Measurements from ENCODE around the gene SPOCK1.

- TF ChIP-seq EP300 (IDR thresholded peaks at IDR 0.05) (no peak), POLR2A (IDR thresholded peaks at IDR 0.05) (no peak), POLR2AphosphoS5 (IDR thresholded peaks at IDR 0.05) (no peak)
- TF ChIP-seq, protein P1, sequence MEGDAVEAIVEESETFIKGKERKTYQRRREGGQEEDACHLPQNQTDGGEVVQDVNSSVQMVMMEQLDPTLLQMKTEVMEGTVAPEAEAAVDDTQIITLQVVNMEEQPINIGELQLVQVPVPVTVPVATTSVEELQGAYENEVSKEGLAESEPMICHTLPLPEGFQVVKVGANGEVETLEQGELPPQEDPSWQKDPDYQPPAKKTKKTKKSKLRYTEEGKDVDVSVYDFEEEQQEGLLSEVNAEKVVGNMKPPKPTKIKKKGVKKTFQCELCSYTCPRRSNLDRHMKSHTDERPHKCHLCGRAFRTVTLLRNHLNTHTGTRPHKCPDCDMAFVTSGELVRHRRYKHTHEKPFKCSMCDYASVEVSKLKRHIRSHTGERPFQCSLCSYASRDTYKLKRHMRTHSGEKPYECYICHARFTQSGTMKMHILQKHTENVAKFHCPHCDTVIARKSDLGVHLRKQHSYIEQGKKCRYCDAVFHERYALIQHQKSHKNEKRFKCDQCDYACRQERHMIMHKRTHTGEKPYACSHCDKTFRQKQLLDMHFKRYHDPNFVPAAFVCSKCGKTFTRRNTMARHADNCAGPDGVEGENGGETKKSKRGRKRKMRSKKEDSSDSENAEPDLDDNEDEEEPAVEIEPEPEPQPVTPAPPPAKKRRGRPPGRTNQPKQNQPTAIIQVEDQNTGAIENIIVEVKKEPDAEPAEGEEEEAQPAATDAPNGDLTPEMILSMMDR (IDR thresholded peaks at IDR 0.05): no peak
Observed at GRCh38 chr5:137022725-137023124, 476.4 kb downstream of the SPOCK1 start.
